HG03439 (cell line): ENCODE data around the gene TFPI.

ENCODE experiments used
- ATAC-seq: cut with Tn5 transposase; IDR thresholded peaks from one replicate; pipeline ENCODE4 v1.9.1; 2021; ENCODE audit warnings: mild to moderate bottlenecking, moderate library complexity; ENCODE audit not compliant: unreplicated experiment

TFPI gene

DNA sequence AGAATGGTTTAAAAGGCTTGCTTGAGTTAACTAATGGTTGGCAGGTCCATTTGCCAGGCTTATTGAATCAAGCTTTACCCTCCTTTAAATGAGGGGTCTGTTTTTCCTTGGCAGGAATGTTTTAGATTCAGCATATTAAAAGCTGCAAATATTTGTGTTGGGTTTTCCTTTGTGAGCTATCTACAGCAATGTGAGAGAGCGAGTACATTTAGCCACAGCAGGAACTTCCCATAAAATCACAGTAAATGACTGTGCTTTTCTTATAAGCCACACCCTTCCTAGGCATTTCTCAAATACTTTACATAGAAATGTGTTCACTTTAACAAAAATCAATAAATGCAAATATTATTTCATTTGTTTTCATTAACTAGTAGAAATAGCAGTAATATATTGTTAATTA, 130.1 kb downstream of the TFPI start:
- no peak for ATAC-seq

DNA sequence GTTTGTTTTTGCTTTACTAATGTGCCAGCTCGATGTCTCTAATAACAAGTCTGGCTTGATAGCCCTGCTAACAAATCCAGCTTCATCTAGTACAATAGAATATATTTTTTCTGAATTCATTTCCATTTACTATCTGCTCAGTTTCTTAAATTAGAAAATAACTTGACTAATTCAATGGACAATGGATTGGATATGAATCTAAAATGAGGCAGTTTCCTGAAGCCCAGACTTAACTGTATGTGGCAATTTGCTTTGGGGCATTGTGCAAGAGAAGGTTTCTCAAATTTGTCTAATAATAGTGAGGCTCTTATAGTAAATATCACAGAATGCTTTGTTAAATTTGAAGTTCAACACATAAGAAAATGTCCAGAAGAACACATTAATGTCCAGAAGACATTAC, 132.0 kb downstream of the TFPI start:
- ATAC-seq: no peak

DNA sequence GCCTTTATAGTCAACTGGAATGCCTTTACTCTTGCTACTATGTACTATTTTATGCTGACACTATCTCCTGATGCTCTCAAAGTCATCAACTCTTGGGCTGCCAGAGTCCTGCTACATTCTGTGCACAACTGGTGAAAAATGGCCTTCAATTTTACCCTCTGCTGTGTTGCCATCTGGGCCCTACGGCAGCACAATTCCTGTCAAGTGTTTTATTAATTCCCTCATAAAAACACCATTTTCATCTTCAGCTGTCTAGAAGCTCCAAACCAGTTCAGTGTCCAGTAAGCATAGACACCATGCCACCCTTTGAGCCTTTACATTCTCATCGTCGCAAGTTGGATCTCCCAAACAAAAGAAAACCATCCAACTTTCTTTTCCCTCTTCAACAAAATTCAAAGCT, 132.7 kb downstream of the TFPI start:
- ATAC-seq: no peak

DNA sequence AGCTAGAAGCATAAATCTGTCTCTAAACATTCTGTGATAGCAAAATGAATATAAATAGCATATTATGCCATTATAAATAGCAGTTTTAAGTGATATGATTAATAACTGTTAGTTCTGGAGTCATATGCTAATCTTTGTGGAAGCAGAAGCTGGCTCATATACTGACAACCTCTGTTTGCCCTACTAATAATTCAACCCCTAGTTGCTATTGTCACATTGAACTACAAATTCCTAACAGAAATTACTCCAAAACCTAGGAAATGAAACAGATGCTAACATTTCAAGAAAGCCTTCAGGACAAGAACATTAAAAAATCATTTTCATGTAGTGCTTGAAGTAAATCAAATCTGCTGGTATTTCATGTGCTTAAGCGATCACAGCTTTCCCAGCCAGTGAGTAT, 134.4 kb downstream of the TFPI start:
- ATAC-seq: no peak

DNA sequence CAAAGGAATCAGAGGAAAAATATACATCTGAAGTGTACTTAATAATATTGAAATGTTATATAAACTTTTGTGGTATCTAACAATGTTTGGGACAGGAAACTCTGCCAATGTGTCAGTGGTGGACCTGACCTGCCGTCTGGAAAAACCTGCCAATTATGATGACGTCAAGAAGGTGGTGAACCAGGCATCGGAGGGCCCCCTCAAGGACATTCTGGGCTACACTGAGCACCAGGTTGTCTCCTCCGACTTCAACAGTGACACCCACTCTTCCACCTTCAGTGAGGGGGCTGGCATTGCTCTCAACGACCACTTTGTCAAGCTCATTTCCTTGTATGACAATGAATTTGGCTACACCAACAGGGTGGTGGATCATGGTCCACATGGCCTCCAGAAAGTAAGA, 138.8 kb downstream of the TFPI start:
- ATAC-seq: no peak
